ENCODE data around the gene GLIS2.

DNA sequence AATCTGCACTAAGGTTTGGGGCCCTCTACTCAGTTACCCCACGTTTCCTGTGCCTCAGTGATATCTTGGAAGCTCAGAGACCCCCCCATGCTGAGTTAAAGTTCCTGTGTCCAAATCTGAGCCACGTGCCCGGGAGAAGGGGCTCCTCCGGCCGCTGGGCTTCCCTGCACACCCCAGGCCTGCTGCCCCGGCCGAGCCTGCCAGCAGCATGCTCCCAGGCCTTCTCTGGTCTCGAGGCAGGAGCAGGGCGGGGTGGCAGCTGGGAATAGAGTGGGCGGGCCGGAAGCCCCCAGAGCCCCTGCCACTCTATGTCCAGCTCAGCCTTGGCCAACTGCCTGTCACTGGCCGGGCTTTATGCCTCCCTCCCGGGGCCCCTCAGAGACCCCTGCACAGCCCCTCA lies 50.1 kb downstream of the GLIS2 start:
- TF ChIP-seq ZNF263 (CRISPR knock-in tag; IDR thresholded peaks at IDR 0.05; ENCODE audit: low read depth) = no peak
- TF ChIP-seq, protein P1, sequence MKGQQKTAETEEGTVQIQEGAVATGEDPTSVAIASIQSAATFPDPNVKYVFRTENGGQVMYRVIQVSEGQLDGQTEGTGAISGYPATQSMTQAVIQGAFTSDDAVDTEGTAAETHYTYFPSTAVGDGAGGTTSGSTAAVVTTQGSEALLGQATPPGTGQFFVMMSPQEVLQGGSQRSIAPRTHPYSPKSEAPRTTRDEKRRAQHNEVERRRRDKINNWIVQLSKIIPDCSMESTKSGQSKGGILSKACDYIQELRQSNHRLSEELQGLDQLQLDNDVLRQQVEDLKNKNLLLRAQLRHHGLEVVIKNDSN (CRISPR knock-in tag; IDR thresholded peaks at IDR 0.05) = no peak
- TF ChIP-seq IRF2 (CRISPR knock-in tag; IDR thresholded peaks at IDR 0.05; ENCODE audit: borderline replicate concordance, low read depth) = no peak
- TF ChIP-seq, protein P2, sequence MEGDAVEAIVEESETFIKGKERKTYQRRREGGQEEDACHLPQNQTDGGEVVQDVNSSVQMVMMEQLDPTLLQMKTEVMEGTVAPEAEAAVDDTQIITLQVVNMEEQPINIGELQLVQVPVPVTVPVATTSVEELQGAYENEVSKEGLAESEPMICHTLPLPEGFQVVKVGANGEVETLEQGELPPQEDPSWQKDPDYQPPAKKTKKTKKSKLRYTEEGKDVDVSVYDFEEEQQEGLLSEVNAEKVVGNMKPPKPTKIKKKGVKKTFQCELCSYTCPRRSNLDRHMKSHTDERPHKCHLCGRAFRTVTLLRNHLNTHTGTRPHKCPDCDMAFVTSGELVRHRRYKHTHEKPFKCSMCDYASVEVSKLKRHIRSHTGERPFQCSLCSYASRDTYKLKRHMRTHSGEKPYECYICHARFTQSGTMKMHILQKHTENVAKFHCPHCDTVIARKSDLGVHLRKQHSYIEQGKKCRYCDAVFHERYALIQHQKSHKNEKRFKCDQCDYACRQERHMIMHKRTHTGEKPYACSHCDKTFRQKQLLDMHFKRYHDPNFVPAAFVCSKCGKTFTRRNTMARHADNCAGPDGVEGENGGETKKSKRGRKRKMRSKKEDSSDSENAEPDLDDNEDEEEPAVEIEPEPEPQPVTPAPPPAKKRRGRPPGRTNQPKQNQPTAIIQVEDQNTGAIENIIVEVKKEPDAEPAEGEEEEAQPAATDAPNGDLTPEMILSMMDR (IDR thresholded peaks at IDR 0.05) = no peak
- TF ChIP-seq TCF7 (CRISPR knock-in tag; IDR thresholded peaks at IDR 0.05; ENCODE audit: low read depth) = no peak
- TF ChIP-seq, protein P3, sequence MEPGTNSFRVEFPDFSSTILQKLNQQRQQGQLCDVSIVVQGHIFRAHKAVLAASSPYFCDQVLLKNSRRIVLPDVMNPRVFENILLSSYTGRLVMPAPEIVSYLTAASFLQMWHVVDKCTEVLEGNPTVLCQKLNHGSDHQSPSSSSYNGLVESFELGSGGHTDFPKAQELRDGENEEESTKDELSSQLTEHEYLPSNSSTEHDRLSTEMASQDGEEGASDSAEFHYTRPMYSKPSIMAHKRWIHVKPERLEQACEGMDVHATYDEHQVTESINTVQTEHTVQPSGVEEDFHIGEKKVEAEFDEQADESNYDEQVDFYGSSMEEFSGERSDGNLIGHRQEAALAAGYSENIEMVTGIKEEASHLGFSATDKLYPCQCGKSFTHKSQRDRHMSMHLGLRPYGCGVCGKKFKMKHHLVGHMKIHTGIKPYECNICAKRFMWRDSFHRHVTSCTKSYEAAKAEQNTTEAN (CRISPR knock-in tag; IDR thresholded peaks at IDR 0.05) = no peak
